Suprapubic skin (tissue), 4 donors: Measurements from ENCODE around the gene ARMH1. TPM values are rescaled to one million over a fixed set of nuclear protein-coding genes. Genes with fewer than 3 reads are reported as not detected.

ENCODE experiments used
- DNase-seq, 2 donors: peaks; one replicate each; pipeline ENCODE4 v3.0.0-alpha.2; 2019; ENCODE audit warnings: low spot score in 2 of 2
- H3K27ac ChIP-seq: fragments of 200-600 bp; sonication (generic); one replicate; pipeline ENCODE4 v1.5.1; 2019
- H3K27me3 ChIP-seq: fragments of 200-600 bp; sonication (generic); one replicate; pipeline ENCODE4 v1.5.1; 2019
- H3K36me3 ChIP-seq: fragments of 200-600 bp; sonication (generic); one replicate; pipeline ENCODE4 v1.5.1; 2019
- H3K4me1 ChIP-seq: fragments of 200-600 bp; sonication (generic); one replicate; pipeline ENCODE4 v1.5.1; 2019
- H3K4me3 ChIP-seq: fragments of 200-600 bp; sonication (generic); one replicate; pipeline ENCODE4 v1.5.1; 2019; ENCODE audit warnings: mild to moderate bottlenecking
- H3K9me3 ChIP-seq: fragments of 200-600 bp; sonication (generic); one replicate; pipeline ENCODE4 v1.5.1; 2019
- EP300 ChIP-seq: sonication (generic); formaldehyde crosslinking; IDR thresholded peaks from one replicate; pipeline ENCODE4 v1.6.1; 2017; ENCODE audit warnings: antibody characterized with exemption
- POLR2A ChIP-seq, 2 donors: fragments of 450-650 bp; IDR thresholded peaks; one replicate each; pipeline ENCODE4 v1.6.1; 2017; ENCODE audit warnings: antibody characterized with exemption in 2 of 2, mild to moderate bottlenecking in 2 of 2, moderate library complexity in 2 of 2
- POLR2AphosphoS5 ChIP-seq, 3 donors: sonication (generic); formaldehyde crosslinking; IDR thresholded peaks; one replicate each; pipeline ENCODE4 v1.6.1; 2017; ENCODE audit warnings: antibody characterized with exemption in 3 of 3
- WGBS: methylation state at CpG from one replicate; pipeline ENCODE4 v1.1.5; 2018; 5-methylcytosine and 5-hydroxymethylcytosine counted together
- total RNA-seq, 4 donors: library from RNA; depleted of rRNA; stranded (reverse); fragments of >200 nt; gene quantifications; one replicate each; pipeline ENCODE4 v1.1.0, GENCODE V29; 2016
- TF ChIP-seq, protein P1 (sequence below), 2 donors: fragments of 200-600 bp in 1 of 2; fragments of 450-650 bp in 1 of 2; sonication (generic) in 1 of 2; IDR thresholded peaks; one replicate each; pipeline ENCODE4 v1.5.1; 2016 to 2019; ENCODE audit warnings: antibody characterized with exemption in 2 of 2, mild to moderate bottlenecking in 1 of 2, moderate library complexity in 1 of 2

ARMH1 gene
- total RNA-seq, 4 donors from 2014 or later = 0.80 to 5.0 (median 1.4) TPM

- WGBS = 55% methylated on average over 5 of the region's 6 CpGs
- peaks cover 11% of the 10 kb centered on the region for H3K4me1 ChIP-seq
- no peak for DNase-seq
- no peak overlapping the region for H3K4me3 ChIP-seq
- H3K36me3 ChIP-seq = no peaks in the 10 kb centered on the region
- no peak for TF ChIP-seq POLR2A (IDR thresholded peaks at IDR 0.05)
- no peak for TF ChIP-seq POLR2AphosphoS5 (IDR thresholded peaks at IDR 0.05)
- no peak for TF ChIP-seq EP300
- TF ChIP-seq, protein P1, sequence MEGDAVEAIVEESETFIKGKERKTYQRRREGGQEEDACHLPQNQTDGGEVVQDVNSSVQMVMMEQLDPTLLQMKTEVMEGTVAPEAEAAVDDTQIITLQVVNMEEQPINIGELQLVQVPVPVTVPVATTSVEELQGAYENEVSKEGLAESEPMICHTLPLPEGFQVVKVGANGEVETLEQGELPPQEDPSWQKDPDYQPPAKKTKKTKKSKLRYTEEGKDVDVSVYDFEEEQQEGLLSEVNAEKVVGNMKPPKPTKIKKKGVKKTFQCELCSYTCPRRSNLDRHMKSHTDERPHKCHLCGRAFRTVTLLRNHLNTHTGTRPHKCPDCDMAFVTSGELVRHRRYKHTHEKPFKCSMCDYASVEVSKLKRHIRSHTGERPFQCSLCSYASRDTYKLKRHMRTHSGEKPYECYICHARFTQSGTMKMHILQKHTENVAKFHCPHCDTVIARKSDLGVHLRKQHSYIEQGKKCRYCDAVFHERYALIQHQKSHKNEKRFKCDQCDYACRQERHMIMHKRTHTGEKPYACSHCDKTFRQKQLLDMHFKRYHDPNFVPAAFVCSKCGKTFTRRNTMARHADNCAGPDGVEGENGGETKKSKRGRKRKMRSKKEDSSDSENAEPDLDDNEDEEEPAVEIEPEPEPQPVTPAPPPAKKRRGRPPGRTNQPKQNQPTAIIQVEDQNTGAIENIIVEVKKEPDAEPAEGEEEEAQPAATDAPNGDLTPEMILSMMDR (IDR thresholded peaks at IDR 0.05) = no peak
- H3K9me3 ChIP-seq = no peaks in the 10 kb centered on the region
- H3K27ac ChIP-seq = no peak overlapping the region
- H3K27me3 ChIP-seq = peaks cover 3% of the 10 kb centered on the region
Measured at GRCh38 chr1:44713321-44713781, 38.8 kb downstream of the ARMH1 start.

DNA sequence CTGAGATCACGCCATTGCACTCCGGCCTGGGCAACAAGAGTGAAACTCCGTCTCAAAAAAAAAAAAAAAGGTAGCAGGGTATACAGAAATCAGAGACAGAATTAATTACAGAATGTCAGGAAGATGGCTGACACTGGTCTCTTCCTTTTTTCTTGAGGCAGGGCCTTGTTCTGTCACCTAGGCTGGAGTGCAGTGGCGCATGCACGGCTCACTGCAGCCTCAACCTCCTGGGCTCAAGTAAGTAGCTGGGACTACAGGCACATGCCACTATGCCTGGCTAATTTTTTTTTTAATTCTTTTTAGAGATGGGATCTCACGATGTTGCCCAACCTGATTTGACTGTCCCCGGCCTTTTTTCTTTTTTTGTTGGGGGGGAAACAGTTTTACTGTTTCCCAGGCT is 40.0 kb downstream of the ARMH1 start:
- Histone ChIP-seq H3K36me3 (no peaks in the 10 kb centered on the region), H3K27ac (no peak overlapping the region), H3K9me3 (no peaks in the 10 kb centered on the region), H3K4me3 (no peak overlapping the region), H3K27me3 (peaks cover 3% of the 10 kb centered on the region), H3K4me1 (peaks cover 11% of the 10 kb centered on the region)
- TF ChIP-seq EP300 = no peak
- TF ChIP-seq POLR2A (IDR thresholded peaks at IDR 0.05) = no peak
- TF ChIP-seq POLR2AphosphoS5 (IDR thresholded peaks at IDR 0.05) = no peak
- TF ChIP-seq, protein P1 (IDR thresholded peaks at IDR 0.05) = no peak
- DNase-seq = no peak
- 83% methylated on average over 7 of the region's 7 CpGs for WGBS

- no peak for TF ChIP-seq POLR2AphosphoS5 (IDR thresholded peaks at IDR 0.05)
- no peak for TF ChIP-seq EP300
- TF ChIP-seq POLR2A (IDR thresholded peaks at IDR 0.05) = no peak
- TF ChIP-seq, protein P1 (IDR thresholded peaks at IDR 0.05) = peak; percentile 66 to 90
- no peak for DNase-seq
- Histone ChIP-seq H3K27me3 (peaks cover 3% of the 10 kb centered on the region), H3K36me3 (no peaks in the 10 kb centered on the region), H3K4me3 (no peak overlapping the region), H3K27ac (no peak overlapping the region), H3K9me3 (no peaks in the 10 kb centered on the region), H3K4me1 (peaks cover 11% of the 10 kb centered on the region)
- WGBS = 9% methylated on average over 9 of the region's 9 CpGs
Measured at GRCh38 chr1:44714944-44715571, 40.5 kb downstream of the ARMH1 start.

- Histone ChIP-seq H3K36me3 (no peaks in the 10 kb centered on the region), H3K9me3 (no peaks in the 10 kb centered on the region), H3K4me3 (no peak overlapping the region), H3K27ac (no peak overlapping the region), H3K4me1 (peaks cover 11% of the 10 kb centered on the region), H3K27me3 (peaks cover under 1% of the 10 kb centered on the region)
- TF ChIP-seq, protein P1 (IDR thresholded peaks at IDR 0.05) = no peak
- no peak for TF ChIP-seq POLR2A (IDR thresholded peaks at IDR 0.05)
- TF ChIP-seq EP300 = no peak
- no peak for TF ChIP-seq POLR2AphosphoS5 (IDR thresholded peaks at IDR 0.05)
- DNase-seq = no peak
- WGBS = 69% methylated on average over 4 of the region's 4 CpGs
Measured at GRCh38 chr1:44717156-44717555, 42.6 kb downstream of the ARMH1 start.

- 39% methylated on average over 1 of the region's 1 CpG for WGBS
- no peaks in the 10 kb centered on the region for H3K27me3 ChIP-seq
- H3K4me1 ChIP-seq = peaks cover 11% of the 10 kb centered on the region
- TF ChIP-seq EP300 = no peak
- no peak for TF ChIP-seq POLR2AphosphoS5 (IDR thresholded peaks at IDR 0.05)
- TF ChIP-seq, protein P1 (IDR thresholded peaks at IDR 0.05) = no peak
- TF ChIP-seq POLR2A (IDR thresholded peaks at IDR 0.05) = no peak
- H3K4me3 ChIP-seq = no peak overlapping the region
- H3K36me3 ChIP-seq = no peaks in the 10 kb centered on the region
- H3K9me3 ChIP-seq = no peaks in the 10 kb centered on the region
- no peak overlapping the region for H3K27ac ChIP-seq
- no peak for DNase-seq
Measured at GRCh38 chr1:44717653-44718052, 43.1 kb downstream of the ARMH1 start.
